HepG2 (cell line): Measurements from ENCODE around the gene SPAG8. TPM values are rescaled to one million over a fixed set of nuclear protein-coding genes. Genes with fewer than 3 reads are reported as not detected.

Experiments
- FOSL2 ChIP-seq: sonication (generic); formaldehyde crosslinking; IDR thresholded peaks from 2 replicates; pipeline ENCODE4 v1.4.0; 2020; ENCODE audit warnings: missing genetic modification reagents
- GATAD2A ChIP-seq: IDR thresholded peaks from 2 replicates; pipeline ENCODE4 v1.6.1; 2016
- HNRNPLL ChIP-seq: fragments of 200-400 bp; formaldehyde crosslinking; IDR thresholded peaks from 2 replicates; pipeline ENCODE4 v1.6.1; 2017; ENCODE audit warnings: mild to moderate bottlenecking, low read depth, low read length; ENCODE audit not compliant: poor library complexity, severe bottlenecking
- MBNL3 ChIP-seq: fragments of 250-450 bp; sonication (Bioruptor Pico); conservative IDR thresholded peaks from 2 replicates; pipeline ENCODE4 v1.8.0; 2022; ENCODE audit warnings: mild to moderate bottlenecking, inconsistent platforms
- PLSCR1 ChIP-seq: sonication (generic); formaldehyde crosslinking; IDR thresholded peaks from 2 replicates; pipeline ENCODE4 v1.5.0; 2020; ENCODE audit warnings: missing genetic modification reagents, mild to moderate bottlenecking, borderline replicate concordance
- POGZ ChIP-seq: sonication (generic); formaldehyde crosslinking; IDR thresholded peaks from 2 replicates; pipeline ENCODE4 v1.4.0; 2020; ENCODE audit warnings: mild to moderate bottlenecking, missing genetic modification reagents
- TBX2 ChIP-seq: sonication (generic); formaldehyde crosslinking; IDR thresholded peaks from 2 replicates; pipeline ENCODE4 v1.5.0; 2020; ENCODE audit warnings: missing genetic modification reagents, mild to moderate bottlenecking, borderline replicate concordance
- THAP7 ChIP-seq: sonication (generic); formaldehyde crosslinking; IDR thresholded peaks from 2 replicates; pipeline ENCODE4 v1.8.1; 2023; ENCODE audit warnings: mild to moderate bottlenecking, missing genetic modification reagents
- ZMYM3 ChIP-seq: sonication (generic); formaldehyde crosslinking; IDR thresholded peaks from 2 replicates; pipeline ENCODE4 v1.5.1; 2020; ENCODE audit warnings: mild to moderate bottlenecking, missing genetic modification reagents
- ZNF282 ChIP-seq: fragments of 450-650 bp; IDR thresholded peaks from 2 replicates; pipeline ENCODE4 v1.6.1; 2018; ENCODE audit not compliant: partially characterized antibody
- ZNF704 ChIP-seq: sonication (generic); formaldehyde crosslinking; IDR thresholded peaks from 2 replicates; pipeline ENCODE4 v1.8.1; 2023; ENCODE audit warnings: mild to moderate bottlenecking, inconsistent platforms, moderate library complexity, missing genetic modification reagents, borderline replicate concordance
- ZNF746 ChIP-seq: sonication (generic); formaldehyde crosslinking; IDR thresholded peaks from 2 replicates; pipeline ENCODE4 v1.8.0; 2022; ENCODE audit warnings: mild to moderate bottlenecking, missing genetic modification reagents
- ZNF749 ChIP-seq: sonication (generic); formaldehyde crosslinking; IDR thresholded peaks from 2 replicates; pipeline ENCODE4 v1.8.0; 2022; ENCODE audit warnings: mild to moderate bottlenecking, missing genetic modification reagents, moderate library complexity, borderline replicate concordance
- ZNF883 ChIP-seq: sonication (generic); formaldehyde crosslinking; IDR thresholded peaks from 2 replicates; pipeline ENCODE4 v1.5.1; 2020; ENCODE audit warnings: mild to moderate bottlenecking, missing genetic modification reagents; ENCODE audit errors: not compliant biosample characterization
- ZSCAN29 ChIP-seq: sonication (generic); formaldehyde crosslinking; conservative IDR thresholded peaks from 2 replicates; pipeline ENCODE4 v1.4.0; 2020; ENCODE audit warnings: mild to moderate bottlenecking, missing genetic modification reagents
- polyA plus RNA-seq, 8 experiments: library from polyadenylated mRNA; depleted of rRNA in 3 of 8; stranded (reverse) in 7 of 8; unstranded in 1 of 8; fragments of >200 nt; fragmentation: Illumina TruSeq in 4 of 8; extraction: Trizol in 4 of 8; gene quantifications; 2 replicates each; pipeline versions ENCODE4 v1.2.1 to v1.2.3, GENCODE V29; 2011 to 2016; ENCODE audit warnings: low read depth in 4 of 8, missing spikeins in 1 of 8, mixed read lengths in 1 of 8; ENCODE audit not compliant: insufficient read depth in 1 of 8
- total RNA-seq, 5 experiments: library from RNA; depleted of rRNA; stranded (reverse); fragments of >200 nt; fragmentation: Illumina TruSeq; extraction: Trizol; gene quantifications; 2 replicates each; pipeline ENCODE4 v1.2.3, GENCODE V29; 2016; ENCODE audit warnings: low read depth in 1 of 5
- TF ChIP-seq, protein P1 (sequence below): fragments of 450-650 bp; IDR thresholded peaks from 2 replicates; pipeline ENCODE4 v1.6.1; 2016
- TF ChIP-seq, protein P2 (sequence below): sonication (generic); formaldehyde crosslinking; IDR thresholded peaks from 2 replicates; pipeline ENCODE4 v1.5.0; 2020; ENCODE audit warnings: missing genetic modification reagents
- TF ChIP-seq, protein P3 (sequence below): sonication (generic); formaldehyde crosslinking; conservative IDR thresholded peaks from 2 replicates; pipeline ENCODE4 v1.4.0; 2020; ENCODE audit warnings: missing genetic modification reagents
- TF ChIP-seq, protein P4 (sequence below): sonication (generic); formaldehyde crosslinking; IDR thresholded peaks from 2 replicates; pipeline ENCODE4 v1.8.0; 2023; ENCODE audit warnings: mild to moderate bottlenecking, missing genetic modification reagents

SPAG8 gene
- total and polyA plus RNA-seq, 2 of the 13 experiments (the other 11 are each of a cell fraction or from before 2014, with no cell fraction given): 0.18 to 0.27 TPM

- TF ChIP-seq GATAD2A (CRISPR knock-in tag): 0 out of 2 replicates have a peak, but pooled peaks have one; percentile 39
- no peak for TF ChIP-seq THAP7 (CRISPR knock-in tag)
- TF ChIP-seq ZNF704 (CRISPR knock-in tag): no peak
- TF ChIP-seq ZNF883 (CRISPR knock-in tag): no peak
- no peak for TF ChIP-seq PLSCR1 (CRISPR knock-in tag)
- TF ChIP-seq, protein P1, sequence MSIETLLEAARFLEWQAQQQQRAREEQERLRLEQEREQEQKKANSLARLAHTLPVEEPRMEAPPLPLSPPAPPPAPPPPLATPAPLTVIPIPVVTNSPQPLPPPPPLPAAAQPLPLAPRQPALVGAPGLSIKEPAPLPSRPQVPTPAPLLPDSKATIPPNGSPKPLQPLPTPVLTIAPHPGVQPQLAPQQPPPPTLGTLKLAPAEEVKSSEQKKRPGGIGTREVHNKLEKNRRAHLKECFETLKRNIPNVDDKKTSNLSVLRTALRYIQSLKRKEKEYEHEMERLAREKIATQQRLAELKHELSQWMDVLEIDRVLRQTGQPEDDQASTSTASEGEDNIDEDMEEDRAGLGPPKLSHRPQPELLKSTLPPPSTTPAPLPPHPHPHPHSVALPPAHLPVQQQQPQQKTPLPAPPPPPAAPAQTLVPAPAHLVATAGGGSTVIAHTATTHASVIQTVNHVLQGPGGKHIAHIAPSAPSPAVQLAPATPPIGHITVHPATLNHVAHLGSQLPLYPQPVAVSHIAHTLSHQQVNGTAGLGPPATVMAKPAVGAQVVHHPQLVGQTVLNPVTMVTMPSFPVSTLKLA: no peak
- TF ChIP-seq, protein P2, sequence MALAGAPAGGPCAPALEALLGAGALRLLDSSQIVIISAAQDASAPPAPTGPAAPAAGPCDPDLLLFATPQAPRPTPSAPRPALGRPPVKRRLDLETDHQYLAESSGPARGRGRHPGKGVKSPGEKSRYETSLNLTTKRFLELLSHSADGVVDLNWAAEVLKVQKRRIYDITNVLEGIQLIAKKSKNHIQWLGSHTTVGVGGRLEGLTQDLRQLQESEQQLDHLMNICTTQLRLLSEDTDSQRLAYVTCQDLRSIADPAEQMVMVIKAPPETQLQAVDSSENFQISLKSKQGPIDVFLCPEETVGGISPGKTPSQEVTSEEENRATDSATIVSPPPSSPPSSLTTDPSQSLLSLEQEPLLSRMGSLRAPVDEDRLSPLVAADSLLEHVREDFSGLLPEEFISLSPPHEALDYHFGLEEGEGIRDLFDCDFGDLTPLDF (CRISPR knock-in tag): no peak
- TF ChIP-seq HNRNPLL: no peak
- TF ChIP-seq, protein P3, sequence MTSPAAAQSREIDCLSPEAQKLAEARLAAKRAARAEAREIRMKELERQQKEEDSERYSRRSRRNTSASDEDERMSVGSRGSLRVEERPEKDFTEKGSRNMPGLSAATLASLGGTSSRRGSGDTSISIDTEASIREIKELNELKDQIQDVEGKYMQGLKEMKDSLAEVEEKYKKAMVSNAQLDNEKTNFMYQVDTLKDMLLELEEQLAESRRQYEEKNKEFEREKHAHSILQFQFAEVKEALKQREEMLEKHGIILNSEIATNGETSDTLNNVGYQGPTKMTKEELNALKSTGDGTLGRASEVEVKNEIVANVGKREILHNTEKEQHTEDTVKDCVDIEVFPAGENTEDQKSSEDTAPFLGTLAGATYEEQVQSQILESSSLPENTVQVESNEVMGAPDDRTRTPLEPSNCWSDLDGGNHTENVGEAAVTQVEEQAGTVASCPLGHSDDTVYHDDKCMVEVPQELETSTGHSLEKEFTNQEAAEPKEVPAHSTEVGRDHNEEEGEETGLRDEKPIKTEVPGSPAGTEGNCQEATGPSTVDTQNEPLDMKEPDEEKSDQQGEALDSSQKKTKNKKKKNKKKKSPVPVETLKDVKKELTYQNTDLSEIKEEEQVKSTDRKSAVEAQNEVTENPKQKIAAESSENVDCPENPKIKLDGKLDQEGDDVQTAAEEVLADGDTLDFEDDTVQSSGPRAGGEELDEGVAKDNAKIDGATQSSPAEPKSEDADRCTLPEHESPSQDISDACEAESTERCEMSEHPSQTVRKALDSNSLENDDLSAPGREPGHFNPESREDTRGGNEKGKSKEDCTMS (CRISPR knock-in tag): no peak
- TF ChIP-seq ZNF282: no peak
- no peak for TF ChIP-seq ZMYM3 (CRISPR knock-in tag)
- TF ChIP-seq ZNF746 (CRISPR knock-in tag): no peak
- TF ChIP-seq, protein P4, sequence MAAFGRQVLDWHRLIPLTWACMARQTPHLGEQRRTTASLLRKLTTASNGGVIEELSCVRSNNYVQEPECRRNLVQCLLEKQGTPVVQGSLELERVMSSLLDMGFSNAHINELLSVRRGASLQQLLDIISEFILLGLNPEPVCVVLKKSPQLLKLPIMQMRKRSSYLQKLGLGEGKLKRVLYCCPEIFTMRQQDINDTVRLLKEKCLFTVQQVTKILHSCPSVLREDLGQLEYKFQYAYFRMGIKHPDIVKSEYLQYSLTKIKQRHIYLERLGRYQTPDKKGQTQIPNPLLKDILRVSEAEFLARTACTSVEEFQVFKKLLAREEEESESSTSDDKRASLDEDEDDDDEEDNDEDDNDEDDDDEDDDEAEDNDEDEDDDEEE (CRISPR knock-in tag): no peak
- TF ChIP-seq TBX2 (CRISPR knock-in tag): no peak; the same call in 1 of the 2 replicates
- TF ChIP-seq ZNF749 (CRISPR knock-in tag): no peak
- TF ChIP-seq ZSCAN29 (CRISPR knock-in tag): no peak
- no peak for TF ChIP-seq MBNL3 (CRISPR knock-in tag)
- peak; percentile 56; the same call in 1 of the 2 replicates for TF ChIP-seq POGZ (CRISPR knock-in tag)
- TF ChIP-seq FOSL2 (CRISPR knock-in tag): peak; percentile 58
Measured at GRCh38 chr9:35834260-35835215, 22.5 kb upstream of the SPAG8 start (continued).
